OCI-LY1 (cell line): ENCODE results near the gene ARCN1.

ENCODE experiments used
- EZH2 ChIP-seq: fragments of 200-600 bp; sonication (generic), shearing (Covaris generic); IDR thresholded peaks from 2 replicates; pipeline ENCODE4 v1.8.0; 2017; ENCODE audit warnings: borderline replicate concordance, mixed run types, mild to moderate bottlenecking, antibody characterized with exemption, low read length, moderate library complexity, mixed read lengths
- TF ChIP-seq, protein P1 (sequence below): fragments of 200-600 bp; sonication (generic), shearing (Covaris generic); IDR thresholded peaks from 2 replicates; pipeline ENCODE4 v1.5.1; 2017; ENCODE audit warnings: mild to moderate bottlenecking, antibody characterized with exemption, low read length, moderate library complexity, mixed read lengths

DNA sequence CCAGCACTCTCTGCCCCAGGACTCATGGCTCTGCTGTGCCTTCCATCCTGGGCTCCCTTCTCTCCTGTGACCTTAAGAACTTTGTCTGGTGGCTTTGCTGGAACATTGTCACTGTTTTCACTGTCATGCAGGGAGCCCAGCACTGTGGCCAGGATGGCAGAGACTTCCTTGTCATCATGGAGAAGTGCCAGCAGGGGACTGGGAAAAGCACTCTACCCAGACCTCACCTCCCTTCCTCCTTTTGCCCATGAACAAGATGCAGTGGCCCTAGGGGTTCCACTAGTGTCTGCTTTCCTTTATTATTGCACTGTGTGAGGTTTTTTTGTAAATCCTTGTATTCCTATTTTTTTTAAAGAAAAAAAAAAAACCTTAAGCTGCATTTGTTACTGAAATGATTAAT is 47.9 kb upstream of the ARCN1 start:
- TF ChIP-seq EZH2 = no peak
- TF ChIP-seq, protein P1, sequence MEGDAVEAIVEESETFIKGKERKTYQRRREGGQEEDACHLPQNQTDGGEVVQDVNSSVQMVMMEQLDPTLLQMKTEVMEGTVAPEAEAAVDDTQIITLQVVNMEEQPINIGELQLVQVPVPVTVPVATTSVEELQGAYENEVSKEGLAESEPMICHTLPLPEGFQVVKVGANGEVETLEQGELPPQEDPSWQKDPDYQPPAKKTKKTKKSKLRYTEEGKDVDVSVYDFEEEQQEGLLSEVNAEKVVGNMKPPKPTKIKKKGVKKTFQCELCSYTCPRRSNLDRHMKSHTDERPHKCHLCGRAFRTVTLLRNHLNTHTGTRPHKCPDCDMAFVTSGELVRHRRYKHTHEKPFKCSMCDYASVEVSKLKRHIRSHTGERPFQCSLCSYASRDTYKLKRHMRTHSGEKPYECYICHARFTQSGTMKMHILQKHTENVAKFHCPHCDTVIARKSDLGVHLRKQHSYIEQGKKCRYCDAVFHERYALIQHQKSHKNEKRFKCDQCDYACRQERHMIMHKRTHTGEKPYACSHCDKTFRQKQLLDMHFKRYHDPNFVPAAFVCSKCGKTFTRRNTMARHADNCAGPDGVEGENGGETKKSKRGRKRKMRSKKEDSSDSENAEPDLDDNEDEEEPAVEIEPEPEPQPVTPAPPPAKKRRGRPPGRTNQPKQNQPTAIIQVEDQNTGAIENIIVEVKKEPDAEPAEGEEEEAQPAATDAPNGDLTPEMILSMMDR = no peak
